Measurements from ENCODE around the gene LIG4. TPM values are rescaled to one million over a fixed set of nuclear protein-coding genes. Genes with fewer than 3 reads are reported as not detected.

Gene LIG4
- polyA plus RNA-seq, 3 donors from 2014 or later = 2.0 to 3.8 (median 2.9) TPM

- Mint-ChIP-seq H3K4me1 (no peaks in the 10 kb centered on the region), H3K9me3 (peaks cover 0 to 2% (median 0%) of the 10 kb centered on the region in 6 donors), H3K27me3 (ENCODE audit: low read depth in 3 of 3) (peaks cover 2 to 10% (median 7%) of the 10 kb centered on the region in 3 donors), H3K27ac (no peak overlapping the region), H3K4me3 (no peak overlapping the region), H3K36me3 (no peaks in the 10 kb centered on the region)
- peak in 1 of 3 donors; percentile 9 for DNase-seq
These were observed 38.6 kb downstream of the LIG4 start for GRCh38 chr13:108176685-108177274.

- H3K4me1 Mint-ChIP-seq = no peaks in the 10 kb centered on the region
- H3K27me3 Mint-ChIP-seq (ENCODE audit: low read depth in 3 of 3) = peaks cover 2 to 12% (median 7%) of the 10 kb centered on the region in 3 donors
- no peak overlapping the region for H3K4me3 Mint-ChIP-seq
- H3K27ac Mint-ChIP-seq = no peak overlapping the region
- peaks cover 0 to 15% (median 6%) of the 10 kb centered on the region in 6 donors for H3K9me3 Mint-ChIP-seq
- no peak for DNase-seq
- no peaks in the 10 kb centered on the region for H3K36me3 Mint-ChIP-seq
These were observed 46.4 kb downstream of the LIG4 start for GRCh38 chr13:108168929-108169328.

GRCh38 chr13:108166078-108166477 is 49.3 kb downstream of the LIG4 start:
- Mint-ChIP-seq H3K27me3 (ENCODE audit: low read depth in 3 of 3) (peaks cover 3 to 5% (median 5%) of the 10 kb centered on the region in 3 donors), H3K9me3 (peaks cover 0 to 9% (median under 1%) of the 10 kb centered on the region in 6 donors), H3K4me3 (no peak overlapping the region), H3K36me3 (no peaks in the 10 kb centered on the region), H3K4me1 (no peaks in the 10 kb centered on the region), H3K27ac (no peak overlapping the region)
- DNase-seq = no peak

- Mint-ChIP-seq H3K36me3 (no peaks in the 10 kb centered on the region), H3K4me1 (no peaks in the 10 kb centered on the region), H3K4me3 (no peak overlapping the region), H3K9me3 (no peaks in the 10 kb centered on the region), H3K27me3 (ENCODE audit: low read depth in 3 of 3) (peaks cover 0 to 6% (median 0%) of the 10 kb centered on the region in 3 donors), H3K27ac (no peak overlapping the region)
- DNase-seq = no peak
These were observed 56.6 kb downstream of the LIG4 start for GRCh38 chr13:108158746-108159145.

Other genes with a start within 250 kb of the LIG4 start
- gene ABHD13, start 2.9 kb upstream of the LIG4 start, polyA plus RNA-seq = 10 to 100 TPM in 2 of 3 donors, 1 to 10 TPM in 1; 8.8 to 11.1 (median 10.1) TPM
- 10 to 100 TPM in 2 of 3 donors, 1 to 10 TPM in 1; 6.4 to 17.2 (median 10.2) TPM for gene TNFSF13B, start 54.2 kb upstream of the LIG4 start, polyA plus RNA-seq

Measured in immature natural killer cell (primary cell).